Measurements from ENCODE around the gene ST8SIA6.
"Not testable (repeated sequence)": the region's sequence is repeated elsewhere in the genome, so short reads cannot be mapped to it uniquely, and the experiment has no call there.

Gene ST8SIA6

GRCh38 chr10:17340144-17340829 is 114.1 kb downstream of the ST8SIA6 start:
- DNase-seq, result no peak

- DNase-seq, result no peak
These were observed 119.3 kb downstream of the ST8SIA6 start for GRCh38 chr10:17335065-17335464.

GRCh38 chr10:17330501-17330900 is 123.9 kb downstream of the ST8SIA6 start:
- DNase-seq, result no peak

GRCh38 chr10:17326377-17326776 is 128.0 kb downstream of the ST8SIA6 start:
- DNase-seq, result no peak

GRCh38 chr10:17321957-17322356 is 132.4 kb downstream of the ST8SIA6 start:
- DNase-seq, result not testable (repeated sequence)

GRCh38 chr10:17316488-17317170 is 137.8 kb downstream of the ST8SIA6 start:
- DNase-seq, result no peak

- no peak for DNase-seq
These were observed 145.0 kb downstream of the ST8SIA6 start for GRCh38 chr10:17309435-17309834.

GRCh38 chr10:17307123-17307522 is 147.3 kb downstream of the ST8SIA6 start:
- no peak for DNase-seq

- no peak for DNase-seq
These were observed 162.0 kb downstream of the ST8SIA6 start for GRCh38 chr10:17292375-17292774.

GRCh38 chr10:17290226-17290625 is 164.2 kb downstream of the ST8SIA6 start:
- DNase-seq, result no peak

- no peak for DNase-seq
These were observed 164.6 kb downstream of the ST8SIA6 start for GRCh38 chr10:17289763-17290162.

- DNase-seq, result no peak
These were observed 167.5 kb downstream of the ST8SIA6 start for GRCh38 chr10:17286562-17287550.

- DNase-seq, result no peak
These were observed 172.1 kb downstream of the ST8SIA6 start for GRCh38 chr10:17282311-17282710.

- DNase-seq, result no peak
These were observed 175.7 kb downstream of the ST8SIA6 start for GRCh38 chr10:17278607-17279240.

- no peak for DNase-seq
These were observed 177.5 kb downstream of the ST8SIA6 start for GRCh38 chr10:17276756-17277424.

- DNase-seq, result no peak
These were observed 181.0 kb downstream of the ST8SIA6 start for GRCh38 chr10:17273403-17273802.

- no peak for DNase-seq
These were observed 181.7 kb downstream of the ST8SIA6 start for GRCh38 chr10:17272648-17273047.

Measured in NCI-H187 (cell line).